SK-N-DZ (cell line): Measurements from ENCODE around the gene LAMA5.

ENCODE experiments used
- DNase-seq: peaks from one replicate; pipeline ENCODE4 v3.0.0-alpha.2; 2015; ENCODE audit warnings: low spot score

The LAMA5 gene

GRCh38 chr20:62405108-62405980 lies 38.2 kb upstream of the LAMA5 start:
- peak; percentile 78 for DNase-seq

DNA sequence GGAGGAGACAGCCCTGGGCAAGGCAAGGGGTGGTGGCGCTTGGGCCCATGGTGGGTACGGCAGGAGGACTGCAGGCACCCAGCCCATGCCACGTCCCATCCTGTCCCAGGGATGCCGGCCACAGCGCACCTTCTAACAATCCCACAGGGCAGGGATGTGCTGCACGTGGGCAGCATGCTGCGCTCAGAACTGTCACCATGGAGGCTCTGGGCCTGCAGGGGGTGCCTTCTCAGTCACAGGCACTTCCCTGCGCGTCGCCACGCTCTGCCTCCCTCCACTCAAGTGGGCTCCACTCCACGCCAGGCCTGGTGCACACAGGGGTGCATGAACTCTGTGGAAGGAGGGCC lies 37.6 kb upstream of the LAMA5 start:
- DNase-seq = no peak

GRCh38 chr20:62404112-62404665 lies 37.1 kb upstream of the LAMA5 start:
- DNase-seq = no peak

GRCh38 chr20:62403331-62403730 lies 36.2 kb upstream of the LAMA5 start:
- DNase-seq = no peak

GRCh38 chr20:62402456-62403150 lies 35.5 kb upstream of the LAMA5 start:
- DNase-seq = no peak

DNA sequence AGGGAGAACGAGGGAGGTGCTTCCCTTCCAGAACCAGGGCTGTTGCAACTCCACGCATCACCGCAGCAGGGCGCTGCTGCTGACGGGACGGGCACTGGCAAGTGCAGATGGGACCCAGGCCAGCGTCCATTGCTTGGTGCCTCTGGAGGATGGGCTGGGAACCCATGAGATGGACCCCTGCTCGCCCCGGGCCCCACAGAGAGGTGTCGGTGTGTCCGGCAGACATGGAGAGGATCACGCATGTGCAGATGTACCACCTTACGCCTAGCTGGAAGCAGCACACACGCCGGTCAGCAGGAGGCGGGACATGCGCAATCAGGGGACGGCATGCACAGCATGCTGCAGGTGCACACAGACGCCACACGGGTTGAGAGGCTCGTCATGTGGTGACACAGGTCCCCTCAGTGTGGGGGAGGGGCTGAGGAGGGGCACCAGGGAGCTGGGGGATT lies 34.2 kb upstream of the LAMA5 start:
- DNase-seq = peak; percentile 61

- no peak for DNase-seq
Measured at GRCh38 chr20:62400541-62400940, 33.4 kb upstream of the LAMA5 start.

DNA sequence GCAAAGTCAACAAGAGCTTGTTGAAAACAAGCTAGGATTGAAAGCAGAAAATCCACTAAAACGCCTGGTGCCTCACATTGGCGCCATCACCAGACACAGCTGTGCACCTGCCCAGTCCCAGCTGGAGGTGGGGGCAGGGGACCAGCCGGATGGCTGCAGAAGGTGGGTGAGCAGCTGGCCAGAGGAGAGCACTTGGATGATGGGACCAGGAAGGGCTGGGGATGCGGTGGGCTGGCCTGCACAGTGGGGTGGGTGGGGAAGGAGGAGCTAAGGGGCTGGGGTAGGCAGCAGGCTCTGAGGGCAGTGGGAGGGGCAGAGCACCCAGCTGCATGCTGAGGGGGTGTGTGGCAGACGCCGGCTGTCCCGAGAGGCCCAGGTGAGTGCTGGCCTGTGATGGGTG lies 32.9 kb upstream of the LAMA5 start:
- peak; percentile 87 for DNase-seq

DNA sequence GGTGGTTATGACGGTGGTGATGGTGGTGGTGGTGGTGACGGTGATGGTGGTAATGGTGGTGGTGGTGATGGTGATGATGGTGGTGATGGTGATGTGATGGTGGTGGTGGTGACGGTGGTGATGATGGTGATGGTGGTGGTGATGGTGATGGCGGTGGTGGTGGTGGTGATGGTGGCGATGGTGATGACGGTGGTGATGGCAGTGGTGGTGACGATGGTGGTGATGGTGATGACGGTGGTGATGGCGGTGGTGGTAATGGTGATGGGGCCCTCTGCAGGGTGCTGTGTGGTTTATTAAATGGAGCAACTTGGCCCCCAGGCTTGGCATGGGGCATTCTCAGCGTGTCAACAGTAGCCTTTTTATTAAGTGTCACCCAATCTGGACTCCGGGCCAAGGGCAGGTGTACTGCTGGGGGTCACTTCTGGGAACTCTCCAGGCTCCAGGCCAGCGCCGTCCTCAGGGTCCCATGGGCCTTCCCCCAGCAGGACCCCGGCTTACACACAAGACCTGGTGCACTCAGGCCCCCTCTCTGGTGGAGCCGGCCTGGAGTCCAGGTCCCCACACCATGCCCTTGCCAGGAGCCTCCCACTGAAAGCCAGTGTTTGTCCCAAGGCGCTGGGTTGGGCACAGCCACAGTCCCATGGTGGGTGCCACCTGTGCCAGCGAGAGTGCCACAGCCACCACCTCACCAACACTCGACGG lies 31.2 kb upstream of the LAMA5 start:
- DNase-seq = no peak

DNA sequence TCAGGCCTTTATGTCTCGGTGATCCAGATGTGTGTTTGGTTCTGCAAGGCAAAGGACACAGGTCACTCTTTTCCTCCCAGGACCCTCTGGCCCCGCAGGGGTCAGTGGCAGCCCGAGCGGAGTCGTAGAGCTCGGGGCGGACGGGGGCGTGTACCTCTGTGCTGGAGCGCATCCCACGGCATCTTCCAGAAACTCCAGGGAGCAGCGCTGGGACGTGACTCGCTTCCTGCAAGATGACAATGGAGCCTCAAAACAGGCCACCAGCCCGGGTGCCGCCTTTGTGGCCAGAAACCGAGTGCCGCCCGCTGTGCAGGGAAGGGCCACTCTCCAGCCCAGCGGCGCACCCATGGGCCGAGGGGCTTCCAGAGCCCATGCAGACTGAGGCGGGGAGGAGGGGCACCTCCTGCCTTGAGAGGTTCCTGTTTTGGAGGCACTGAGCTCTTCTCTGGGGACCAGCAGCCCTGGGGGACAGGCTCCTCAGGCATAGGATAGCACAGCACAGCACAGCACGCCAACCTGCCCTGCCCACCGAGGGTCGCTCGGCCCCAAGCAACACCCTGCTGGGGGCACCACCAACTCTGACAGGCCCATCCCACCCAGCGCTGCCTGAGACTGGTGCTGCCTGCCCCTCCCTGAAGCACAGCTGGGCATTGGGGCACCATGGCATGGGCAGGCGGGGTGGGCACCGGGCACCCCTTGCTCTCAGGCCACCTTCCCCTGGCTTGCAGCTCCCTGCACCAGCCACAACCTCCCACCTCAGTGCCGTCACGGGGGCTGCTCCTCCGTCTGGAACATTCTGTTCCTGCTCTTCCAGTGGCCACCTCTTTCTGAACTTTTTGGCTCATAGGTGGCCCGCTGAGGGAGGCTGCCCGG lies 29.5 kb upstream of the LAMA5 start:
- no peak for DNase-seq

DNA sequence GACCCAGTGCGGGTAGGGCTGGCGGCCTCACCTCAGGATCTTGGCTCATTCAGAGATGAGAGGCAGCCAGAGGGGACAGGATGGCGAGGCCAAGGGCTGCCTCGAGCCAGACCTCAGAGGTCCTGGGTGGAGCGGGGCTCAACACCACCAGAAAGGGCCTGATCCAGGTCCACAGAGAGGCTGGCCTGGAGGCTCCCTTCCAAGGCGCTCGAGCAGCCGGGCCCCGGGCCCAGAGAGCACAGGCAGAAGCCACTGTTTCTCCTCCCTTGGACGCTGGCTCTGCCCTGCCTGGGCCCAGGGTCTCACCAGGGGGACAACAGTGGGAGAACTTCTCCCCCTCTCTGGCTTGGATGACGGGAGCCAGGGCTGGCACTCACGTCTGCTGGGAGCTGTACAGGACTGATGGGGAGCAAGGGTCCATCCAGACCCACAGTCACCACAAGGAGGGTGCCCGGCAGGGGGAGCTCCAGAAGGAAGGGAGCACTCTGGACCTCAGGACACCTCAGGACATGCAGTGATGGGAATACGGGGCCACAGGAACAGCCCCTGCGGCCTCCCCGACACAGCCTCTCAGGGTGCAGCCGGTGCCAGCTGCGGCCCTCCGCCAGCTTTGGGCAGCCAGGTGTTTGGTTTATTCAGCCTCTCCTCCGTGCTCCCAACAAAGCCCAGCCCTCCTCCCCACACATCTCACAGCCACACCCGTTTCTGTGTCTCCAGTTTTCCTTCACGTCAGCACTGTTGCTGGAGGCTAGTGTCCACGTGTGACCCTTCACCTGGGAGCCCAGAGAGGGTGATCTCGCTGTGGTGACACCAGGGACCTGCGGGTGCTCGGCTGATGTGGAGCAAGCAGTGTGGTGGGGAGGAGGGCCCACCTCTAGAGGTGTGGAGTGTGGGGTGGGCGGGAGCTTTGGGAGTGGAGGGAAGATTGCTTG lies 28.5 kb upstream of the LAMA5 start:
- DNase-seq = no peak

GRCh38 chr20:62394248-62395245 lies 27.4 kb upstream of the LAMA5 start:
- DNase-seq = no peak

GRCh38 chr20:62393830-62394229 lies 26.7 kb upstream of the LAMA5 start:
- DNase-seq = no peak

DNA sequence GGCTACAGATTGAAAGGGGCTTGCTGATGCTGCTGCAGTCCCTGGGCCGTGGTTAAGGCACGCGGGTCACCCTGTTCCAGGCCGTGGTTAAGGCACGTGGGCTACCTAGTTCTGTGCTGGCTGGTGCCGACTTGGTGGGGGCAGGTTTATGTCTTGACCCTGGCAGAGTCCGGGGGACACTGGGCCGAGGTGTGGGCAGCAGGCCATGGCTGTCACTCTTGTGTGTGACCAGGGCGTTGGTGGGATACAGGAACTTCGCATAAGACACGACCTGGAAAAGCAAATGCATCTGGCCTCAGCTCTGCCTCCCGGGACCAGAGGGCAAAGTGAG lies 26.2 kb upstream of the LAMA5 start:
- no peak for DNase-seq

DNA sequence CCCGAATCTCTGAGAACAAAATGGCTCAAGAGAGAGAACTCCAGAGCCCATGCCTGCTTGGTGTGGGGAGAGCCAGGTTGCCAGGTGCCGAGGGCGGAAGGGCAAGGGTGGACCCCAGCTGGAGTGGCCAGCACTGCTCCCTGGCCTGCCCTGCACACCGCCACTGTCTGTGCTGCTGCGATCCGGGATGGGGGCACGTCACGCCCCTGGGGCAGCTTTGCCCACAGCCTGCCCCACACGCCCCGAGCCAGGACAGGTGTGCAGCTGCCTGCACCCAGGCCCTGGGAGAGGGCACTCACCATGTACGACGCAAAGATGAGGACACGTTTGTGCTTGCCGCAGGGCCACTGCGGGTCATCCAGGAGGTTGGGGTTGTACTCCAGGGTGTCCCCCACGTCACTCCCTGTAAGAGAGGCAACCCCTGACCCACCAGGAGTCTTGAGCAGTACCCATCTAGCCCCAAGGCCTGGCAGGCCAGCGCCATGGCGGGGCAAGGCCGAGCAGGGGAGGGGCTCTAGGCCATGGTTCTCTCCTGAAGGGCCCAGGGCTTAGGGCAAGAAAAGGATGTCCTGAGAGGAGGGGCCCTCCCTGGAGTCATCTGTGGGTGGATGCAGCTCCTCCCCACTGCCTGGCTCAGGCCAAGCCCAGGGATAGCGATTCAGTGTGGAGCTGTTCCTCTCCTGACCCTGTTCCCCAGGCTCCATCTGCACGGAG lies 25.7 kb upstream of the LAMA5 start:
- DNase-seq = no peak

GRCh38 chr20:62392077-62392418 lies 24.9 kb upstream of the LAMA5 start:
- DNase-seq = no peak

DNA sequence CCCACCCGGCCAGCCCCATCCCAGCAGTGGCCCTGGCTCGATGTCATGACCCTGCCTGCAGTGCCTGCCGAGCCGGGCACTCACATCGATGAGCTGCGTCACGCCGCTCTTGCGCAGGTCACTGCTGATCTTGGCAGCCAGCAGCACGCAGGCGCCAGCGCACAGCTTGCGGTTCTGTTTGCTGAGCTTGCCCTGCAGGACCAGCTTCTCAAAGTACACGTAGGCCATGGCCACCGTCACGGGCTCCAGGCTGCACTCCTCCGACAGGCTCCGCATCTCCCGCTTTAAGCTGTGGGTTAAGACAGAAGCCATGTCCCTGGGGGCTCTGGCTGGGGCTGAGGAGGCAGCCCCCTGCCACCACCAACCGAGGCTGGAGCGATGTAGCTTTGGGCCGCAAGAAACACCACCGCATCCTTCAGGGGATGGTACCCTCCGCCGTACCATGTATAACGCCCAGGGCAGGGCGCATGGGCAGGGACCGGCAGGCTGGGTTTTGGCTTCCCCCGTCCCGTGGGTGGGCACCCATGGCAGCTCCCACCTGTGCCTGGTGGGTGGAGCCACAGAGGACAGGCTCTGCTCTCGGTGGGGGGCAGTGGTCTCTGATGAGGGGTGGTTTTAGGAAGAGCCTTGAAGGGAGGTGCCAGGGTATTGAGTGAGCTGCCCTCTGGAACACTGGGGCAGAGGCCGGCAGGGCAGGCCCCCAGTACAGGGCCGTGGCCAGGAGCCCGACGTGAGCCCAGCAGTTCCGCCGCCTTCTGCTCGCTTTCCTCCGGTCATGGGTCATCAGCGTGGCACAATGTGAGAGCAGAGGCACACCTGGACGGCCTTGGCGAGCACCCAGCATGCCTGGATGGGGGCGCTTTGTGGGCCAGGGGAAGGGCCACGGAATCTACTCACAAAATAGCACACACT lies 24.3 kb upstream of the LAMA5 start:
- no peak for DNase-seq
